HG03575 (cell line): ENCODE data around the gene NRG3.

Source experiments
- ATAC-seq: cut with Tn5 transposase; IDR thresholded peaks from one replicate; pipeline ENCODE4 v1.9.1; 2021; ENCODE audit not compliant: unreplicated experiment, insufficient number of reproducible peaks, low FRiP score; ENCODE audit errors: extremely low read depth

The NRG3 gene

DNA sequence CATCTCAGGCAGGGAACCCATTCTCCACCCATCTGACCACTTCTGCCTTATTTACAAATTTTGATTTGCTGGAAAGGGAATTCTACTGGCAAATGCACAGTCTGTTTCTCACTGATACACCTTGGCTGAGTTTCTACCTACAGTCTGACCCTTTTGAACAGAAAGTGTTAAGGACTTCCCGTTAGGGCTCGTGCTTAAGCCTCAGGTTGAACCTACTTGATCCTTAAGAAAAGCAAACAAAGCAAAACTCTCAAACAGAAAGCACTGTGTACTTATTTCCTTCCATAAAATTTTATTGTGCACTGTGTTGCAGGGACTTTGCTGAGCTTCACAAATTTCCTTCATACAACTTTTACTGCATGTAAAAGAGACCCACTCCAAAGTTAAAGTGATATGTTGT is 367.8 kb downstream of the NRG3 start:
- ATAC-seq = no peak

DNA sequence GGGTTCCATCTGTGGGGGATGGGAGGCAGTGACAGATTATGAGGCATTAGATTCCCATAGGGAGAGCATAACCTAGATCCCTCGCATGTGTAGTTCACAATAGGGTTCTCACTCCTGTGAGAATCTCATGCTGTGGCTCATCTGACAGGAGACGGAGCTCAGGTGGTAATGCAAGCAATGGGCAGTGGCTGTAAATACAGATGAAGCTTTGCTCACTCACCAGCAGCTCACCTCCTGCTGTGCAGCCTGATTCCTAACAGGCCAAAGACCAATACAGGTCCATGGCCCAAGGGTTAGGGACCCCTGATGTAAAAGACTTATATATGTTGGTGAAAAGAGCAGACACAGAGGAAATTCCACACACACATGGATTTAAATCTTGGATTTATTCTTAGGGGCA is 370.2 kb downstream of the NRG3 start:
- ATAC-seq = no peak

DNA sequence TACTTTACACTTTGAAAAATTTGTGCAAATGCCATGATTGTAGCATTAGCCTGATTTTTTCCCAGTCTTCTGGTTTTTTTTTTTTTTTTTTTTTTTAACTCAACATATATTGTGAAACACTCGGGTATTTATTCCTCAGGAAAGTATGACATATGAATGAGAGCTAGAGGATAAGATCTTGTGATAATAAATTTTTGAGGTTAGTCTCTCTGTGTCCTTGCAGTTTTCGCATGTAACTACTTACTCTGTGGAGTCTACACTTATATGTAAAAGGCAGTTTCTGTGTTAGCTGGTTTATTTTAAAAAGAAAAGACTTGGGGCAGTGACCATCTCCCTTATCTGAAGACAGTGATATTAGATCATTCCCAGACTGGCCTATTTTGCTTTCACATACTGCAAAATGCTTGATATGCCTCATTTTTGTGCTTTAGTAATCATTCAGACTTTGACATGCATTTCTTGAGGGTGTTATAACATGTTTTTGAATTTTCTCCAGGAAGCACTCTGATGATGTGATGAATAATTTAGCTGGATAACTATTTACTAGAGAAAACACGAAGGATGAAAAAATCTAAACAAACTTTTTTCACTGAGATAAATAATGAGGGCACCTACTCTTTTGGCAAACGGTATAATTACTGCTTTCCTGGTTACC is 371.0 kb downstream of the NRG3 start:
- ATAC-seq = no peak

DNA sequence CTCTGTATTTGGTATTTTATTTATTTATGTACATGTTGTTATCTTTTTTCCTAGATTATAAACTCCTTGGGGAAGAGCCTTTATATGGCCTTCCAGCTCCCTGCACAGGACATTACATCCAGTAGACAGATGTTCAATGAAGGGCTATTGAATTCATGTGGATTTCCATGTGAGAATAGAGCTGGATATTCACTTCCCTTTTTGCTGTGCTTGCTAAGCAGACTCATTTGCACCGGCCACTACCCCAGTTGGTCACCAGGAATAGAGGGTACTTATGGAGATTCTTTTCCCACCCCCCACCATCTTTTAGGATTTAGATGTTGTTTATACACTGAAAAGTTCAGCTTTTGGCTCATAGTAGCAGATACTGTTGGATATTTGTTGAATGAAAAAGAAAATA is 374.1 kb downstream of the NRG3 start:
- ATAC-seq = no peak

DNA sequence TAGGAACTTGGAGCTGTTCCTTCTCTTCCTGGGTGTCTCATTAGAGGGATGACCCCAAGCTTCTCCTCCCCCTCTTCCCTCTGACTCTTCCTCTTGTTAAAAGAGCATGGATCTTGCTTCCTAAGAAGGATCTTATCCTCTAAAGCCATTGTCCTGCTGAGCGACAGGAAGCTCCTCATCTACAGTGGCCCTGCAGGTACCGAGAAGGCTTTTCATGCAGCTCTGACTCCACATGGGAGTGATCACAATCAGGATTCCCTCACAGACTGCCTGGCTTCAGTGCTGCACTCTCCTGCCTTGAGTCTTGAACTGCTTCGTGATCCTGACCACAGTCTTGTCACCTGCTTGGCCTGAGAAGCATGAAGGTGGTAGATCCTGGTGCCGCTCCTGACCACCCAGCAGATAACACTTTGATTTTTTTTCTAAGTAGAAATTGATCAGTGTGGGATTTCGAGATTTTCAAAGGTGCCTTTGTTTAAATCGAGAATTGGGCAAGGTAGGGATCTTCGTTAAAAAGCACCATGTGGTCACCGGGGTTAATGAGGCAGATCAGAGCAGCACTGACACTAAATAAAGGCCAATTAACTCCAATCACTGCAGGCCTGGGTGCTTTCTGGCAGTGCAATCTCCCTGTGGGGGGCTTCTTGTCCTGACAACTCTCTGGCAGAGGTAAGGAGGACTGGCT is 376.4 kb downstream of the NRG3 start:
- ATAC-seq = no peak

DNA sequence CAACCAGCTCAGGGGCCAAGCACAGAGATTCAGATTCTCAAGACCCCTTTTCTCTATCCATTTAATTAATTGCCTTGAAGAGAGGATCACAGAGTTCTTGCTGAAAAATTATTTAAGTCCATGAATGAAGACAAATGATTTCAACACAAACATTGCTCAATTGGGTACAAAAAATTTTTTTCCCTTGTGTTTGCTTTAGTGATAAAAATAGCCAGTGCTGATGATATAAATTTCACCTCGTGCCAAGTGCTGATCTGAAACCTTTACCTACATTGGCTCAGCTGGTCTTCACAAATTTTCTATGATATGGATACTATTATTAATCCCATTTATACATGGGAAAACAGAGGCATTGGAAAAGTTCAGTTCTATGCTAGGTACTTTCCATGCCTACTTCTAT is 377.1 kb downstream of the NRG3 start:
- ATAC-seq = no peak

DNA sequence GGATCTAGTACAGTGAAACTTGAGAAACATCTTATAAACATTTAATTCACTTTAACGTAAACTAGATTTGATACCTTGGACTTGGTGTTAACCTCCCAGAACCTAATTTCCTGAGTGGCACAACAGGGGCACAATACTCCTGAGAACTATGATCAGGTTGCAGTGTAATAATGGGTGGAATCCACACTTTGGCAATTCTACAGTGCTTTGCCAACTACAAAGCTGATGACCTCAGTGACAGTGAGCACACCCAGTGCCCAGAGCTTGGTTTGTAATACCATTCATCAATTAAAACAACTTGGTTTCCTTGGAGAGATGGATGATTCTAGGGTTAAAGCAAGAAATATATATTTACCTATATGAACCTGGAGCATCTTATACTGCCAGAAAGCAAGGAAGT is 379.2 kb downstream of the NRG3 start:
- no peak for ATAC-seq

DNA sequence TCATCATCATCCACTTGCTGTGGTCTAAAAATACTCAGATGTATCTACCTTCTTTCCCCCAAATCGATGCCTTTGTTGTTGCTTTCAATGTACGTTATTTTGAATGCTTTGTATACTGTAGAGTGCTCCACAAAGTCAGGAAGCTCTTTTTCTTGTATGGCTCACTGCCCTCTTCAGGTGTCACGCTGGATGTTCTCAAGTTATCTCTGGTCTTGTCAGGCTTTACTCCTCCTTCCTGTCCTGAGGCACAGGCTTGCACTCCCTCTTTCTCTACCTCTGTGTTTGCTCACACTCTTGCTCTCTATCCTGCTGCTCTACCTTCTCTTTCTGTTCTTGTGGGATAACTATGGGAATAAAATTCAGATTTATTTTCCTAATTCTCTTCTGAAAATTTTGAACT is 381.3 kb downstream of the NRG3 start:
- no peak for ATAC-seq

DNA sequence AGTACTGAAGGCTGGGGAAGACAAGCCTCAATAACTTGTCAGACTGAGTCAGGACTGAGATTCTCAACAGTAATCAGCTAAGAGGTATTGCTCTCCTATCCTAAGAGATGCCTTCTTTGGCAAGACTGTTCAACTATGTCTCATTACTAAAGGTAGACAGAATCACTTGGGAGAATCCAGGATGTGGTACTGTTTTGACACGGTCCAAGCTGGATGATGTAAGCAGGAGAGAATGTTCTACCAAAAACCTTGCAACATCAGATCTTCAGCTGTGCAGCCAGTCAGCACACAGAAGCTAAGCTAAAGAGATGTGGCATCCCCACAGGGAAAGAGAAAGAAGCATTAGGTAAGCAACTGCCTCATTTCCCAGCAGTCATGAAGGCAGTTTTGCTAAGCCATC is 391.4 kb downstream of the NRG3 start:
- ATAC-seq = no peak

DNA sequence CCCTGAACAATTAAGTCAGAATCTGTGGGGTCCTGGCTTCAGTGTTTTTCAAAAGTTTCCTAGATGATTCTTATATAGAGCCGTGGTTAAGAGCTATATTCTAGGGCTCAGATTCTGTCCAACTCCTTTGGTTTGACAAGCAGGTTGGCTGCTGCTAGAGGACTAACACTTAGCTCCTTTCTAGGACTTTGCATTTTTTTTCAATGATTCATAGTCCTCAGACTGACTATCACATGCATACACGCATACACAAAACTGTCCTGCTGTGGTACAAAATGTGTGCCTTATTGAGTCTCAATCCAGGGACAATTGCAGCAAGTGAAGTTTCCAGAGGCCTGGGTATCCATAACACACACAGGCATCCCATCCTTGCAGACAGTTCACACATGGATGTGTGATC is 392.0 kb downstream of the NRG3 start:
- no peak for ATAC-seq

DNA sequence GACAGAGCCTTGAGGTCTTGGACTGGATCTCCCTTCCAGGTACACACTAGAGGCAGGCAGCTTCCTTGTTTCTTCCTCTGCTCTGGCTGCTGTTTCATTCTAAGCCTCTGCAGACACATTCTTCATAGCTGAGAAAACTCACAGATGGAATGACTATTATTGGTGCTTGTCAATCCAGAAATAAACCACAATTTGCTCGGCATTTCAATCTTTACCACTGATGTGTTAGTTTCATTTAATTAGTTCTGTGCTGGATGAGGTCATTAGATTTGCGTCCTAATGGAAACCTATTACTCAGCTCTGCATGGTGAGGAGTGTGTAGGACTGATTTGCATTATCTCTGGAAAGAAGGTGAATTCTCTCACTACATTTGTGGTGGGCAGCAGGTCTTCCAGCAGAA is 392.5 kb downstream of the NRG3 start:
- ATAC-seq = no peak

DNA sequence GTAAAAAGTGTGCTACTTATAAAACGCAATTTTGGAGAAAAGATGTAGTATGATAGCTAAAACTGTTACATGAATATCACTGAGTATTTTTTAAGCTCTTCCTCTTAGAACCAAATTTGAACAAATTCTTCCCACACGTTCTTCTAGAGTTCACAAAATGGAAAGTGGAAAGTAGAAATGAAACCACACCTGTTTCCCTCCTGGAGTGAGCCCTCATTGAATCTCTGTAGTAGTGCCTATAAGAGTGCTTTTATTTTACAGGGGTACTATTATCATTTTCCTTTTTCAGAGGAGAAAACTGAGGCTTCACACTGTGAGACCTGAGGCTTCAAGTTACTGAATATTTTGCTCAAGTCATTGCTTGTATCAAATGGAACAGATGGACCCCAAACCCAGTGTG is 393.0 kb downstream of the NRG3 start:
- ATAC-seq = no peak

DNA sequence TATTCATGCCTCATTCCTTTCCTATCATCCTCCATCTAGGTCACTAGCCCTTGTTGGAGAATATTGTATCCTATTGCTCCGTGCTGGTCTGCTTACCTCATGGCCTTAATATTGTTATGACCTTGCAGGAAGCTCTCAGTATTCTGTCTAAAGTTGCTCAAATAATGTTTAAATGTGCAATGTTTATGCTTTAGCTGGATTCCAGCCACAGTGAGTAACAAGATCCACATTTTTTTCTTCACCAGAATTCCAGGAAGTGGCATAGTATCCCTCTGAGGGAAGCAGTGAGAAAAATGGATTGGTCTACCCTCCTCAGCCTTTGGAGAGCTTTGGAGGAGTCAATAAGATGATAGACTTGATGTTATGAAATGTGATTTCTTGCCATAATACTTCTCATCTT is 402.6 kb downstream of the NRG3 start:
- ATAC-seq = no peak

DNA sequence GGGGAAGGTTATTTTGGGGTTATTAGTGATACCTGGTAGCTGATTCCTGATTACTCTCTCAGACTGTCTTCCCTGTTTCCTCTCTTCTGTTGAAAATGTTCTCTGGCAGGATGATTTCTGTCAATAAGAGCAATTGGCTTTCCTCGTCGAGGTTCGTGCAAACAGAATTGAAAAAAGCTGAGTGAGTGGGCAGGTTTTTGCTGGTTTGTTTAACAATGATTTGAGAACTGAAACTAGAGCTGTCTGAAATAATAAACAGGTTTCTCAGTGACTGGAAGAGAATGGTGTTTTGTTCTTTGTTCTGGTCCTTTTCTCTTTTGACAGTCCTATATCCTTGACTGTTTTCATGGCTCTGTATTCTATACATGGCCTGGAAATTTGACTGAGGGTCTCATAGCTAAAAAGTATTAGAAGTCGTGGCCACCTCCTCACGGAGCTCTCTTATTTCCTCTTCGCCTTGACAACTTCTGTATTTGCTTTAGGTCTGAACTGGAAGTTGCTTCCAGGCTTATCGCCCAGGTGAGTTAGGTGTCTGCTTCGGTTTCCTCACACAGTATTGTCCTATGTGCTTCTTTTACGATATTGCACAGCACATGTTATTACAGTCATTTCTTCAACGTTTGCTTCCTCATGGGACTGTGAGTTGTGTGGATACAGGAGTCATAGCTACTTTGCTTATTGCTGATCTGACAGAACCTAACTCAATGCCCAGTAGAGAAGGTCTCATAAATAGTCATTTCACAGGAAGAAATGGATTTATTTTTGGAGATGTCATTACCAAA is 403.6 kb downstream of the NRG3 start:
- ATAC-seq = no peak

DNA sequence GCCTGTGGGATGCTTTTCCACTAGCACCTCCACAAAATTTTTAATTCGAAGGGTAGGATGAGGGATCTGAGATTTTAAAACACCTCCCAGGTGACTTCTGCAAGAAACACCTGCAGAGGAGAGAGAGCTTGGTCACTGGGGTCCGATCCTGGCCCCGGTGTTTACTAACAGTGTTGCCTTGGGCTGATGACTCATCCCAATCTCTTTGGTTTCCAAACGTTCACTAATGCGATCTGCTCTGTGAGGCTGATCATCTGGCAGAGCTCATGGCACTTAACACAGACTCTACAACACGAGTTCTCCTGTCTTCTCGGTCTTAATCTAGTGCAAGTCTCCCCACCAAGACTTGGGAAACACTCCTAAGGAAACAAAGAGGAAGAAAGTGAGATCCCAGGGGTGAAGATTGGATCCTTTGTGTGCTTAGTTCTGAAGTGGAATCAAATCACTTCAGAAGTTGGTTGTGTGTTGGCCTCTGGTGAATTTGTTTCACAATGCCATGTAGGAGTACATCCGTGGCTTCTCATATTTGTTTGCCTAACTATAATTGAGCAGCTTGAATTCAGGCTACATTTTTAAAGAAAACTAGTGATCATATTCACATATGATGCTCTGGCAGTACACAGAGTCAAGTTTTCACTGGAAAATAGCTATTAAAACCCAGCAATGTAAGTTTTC is 407.9 kb downstream of the NRG3 start:
- no peak for ATAC-seq

DNA sequence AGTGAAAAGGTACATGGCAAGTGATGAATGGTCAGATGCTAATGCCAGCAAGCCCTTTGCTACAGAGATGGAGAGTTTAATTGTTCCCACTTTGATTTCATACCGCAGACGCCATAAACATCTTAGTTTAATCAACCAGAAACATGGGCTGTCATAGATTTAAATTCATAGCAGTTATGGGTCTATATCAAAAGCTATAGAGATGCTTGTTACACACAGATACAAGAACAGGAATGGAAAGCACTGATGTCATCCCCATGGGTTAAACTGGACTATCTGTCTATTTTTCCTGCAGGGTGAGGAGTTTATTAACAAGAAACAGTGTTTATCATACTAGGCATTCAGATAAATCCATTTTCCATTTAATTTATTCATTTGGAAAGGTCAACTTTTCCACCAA is 409.2 kb downstream of the NRG3 start:
- ATAC-seq = no peak

DNA sequence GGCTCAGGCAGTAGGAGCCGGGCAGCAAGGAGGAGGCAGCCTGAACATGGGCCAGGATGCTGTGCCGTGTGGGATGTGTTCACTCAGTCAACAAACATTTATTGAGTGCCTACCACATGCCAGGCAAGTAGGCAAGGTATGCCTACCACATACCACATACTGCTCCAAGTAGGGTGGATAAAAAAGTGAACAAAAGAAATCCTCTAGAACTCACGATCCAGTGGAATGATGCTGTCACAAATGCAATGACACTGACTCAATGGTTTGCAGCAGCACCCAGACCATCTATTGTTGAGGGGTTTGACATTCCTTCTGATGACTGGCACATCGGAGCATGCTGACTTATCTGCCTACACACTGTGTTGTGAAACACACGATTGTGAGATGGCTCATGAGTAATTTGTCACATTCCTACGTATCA is 413.5 kb downstream of the NRG3 start:
- ATAC-seq = no peak

DNA sequence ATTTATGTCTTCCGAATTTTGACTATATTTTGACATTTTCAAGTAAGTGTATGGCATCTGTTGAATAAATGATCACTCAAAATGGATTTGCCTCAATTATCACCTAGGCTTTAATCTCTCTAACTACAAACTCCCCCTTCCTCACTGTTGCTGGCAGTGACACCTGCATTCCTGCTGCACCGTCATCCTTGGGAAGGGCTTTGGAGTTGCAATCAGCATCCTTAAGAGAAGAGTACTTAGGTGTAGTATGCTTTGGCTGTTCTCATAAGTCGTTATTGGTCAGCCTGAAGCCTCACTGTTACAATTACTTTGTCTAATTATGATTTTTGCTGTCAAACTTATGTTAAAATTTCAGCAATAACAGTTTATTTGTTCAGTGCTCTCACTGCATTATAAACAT is 415.0 kb downstream of the NRG3 start:
- ATAC-seq = no peak

DNA sequence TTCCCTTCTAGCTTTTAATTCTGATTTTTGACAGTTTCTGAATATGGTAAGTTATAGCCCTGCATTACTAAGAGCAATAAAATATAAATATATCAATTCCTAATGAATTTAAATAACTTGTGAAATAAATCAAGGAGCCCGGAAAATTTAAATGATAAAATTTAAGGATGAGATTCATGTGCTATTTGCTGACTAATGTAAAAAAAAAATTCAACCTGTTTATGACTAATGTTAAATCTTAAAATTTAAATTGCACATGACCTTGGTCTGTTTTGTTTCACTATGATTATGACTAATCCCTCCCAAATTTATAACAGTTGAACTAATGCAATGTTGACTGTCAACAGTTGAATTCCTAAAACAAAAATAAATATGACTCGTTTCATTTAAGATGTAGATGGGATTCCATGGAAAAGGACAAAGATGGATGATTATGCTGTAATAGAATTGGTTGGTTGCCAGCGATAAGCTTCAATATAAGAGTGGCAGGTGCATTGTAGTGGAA is 419.9 kb downstream of the NRG3 start:
- no peak for ATAC-seq

DNA sequence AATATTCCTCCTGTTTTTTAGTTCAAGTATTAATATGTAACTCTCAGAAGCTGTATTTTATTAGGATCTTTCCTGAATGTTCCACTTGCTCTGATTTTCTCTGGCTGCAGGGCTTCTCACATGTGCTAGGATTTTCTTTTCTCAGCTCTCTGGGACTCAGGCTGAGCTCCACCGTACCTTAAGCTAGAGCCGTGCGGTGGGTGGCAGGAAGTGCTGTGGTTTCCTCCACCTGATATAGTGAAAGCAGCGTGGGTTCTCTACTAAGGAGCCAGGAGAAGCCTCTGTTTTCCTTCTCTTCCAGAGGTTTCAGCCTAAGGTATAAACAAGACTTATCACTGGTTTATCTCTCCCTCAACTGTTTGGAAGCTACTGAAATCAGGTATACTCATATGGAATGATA is 433.6 kb downstream of the NRG3 start:
- no peak for ATAC-seq
